GM12873 (cell line): ENCODE results near the gene HS3ST4.

Source experiments
- CTCF ChIP-seq: IDR thresholded peaks from 2 replicates; pipeline ENCODE4 v1.5.1; 2012; ENCODE audit warnings: low read depth, mild to moderate bottlenecking, moderate library complexity, low read length, control low read depth; ENCODE audit not compliant: insufficient read depth; ENCODE audit errors: missing control alignments

The HS3ST4 gene

GRCh38 chr16:25709213-25709612, 17.5 kb downstream of the HS3ST4 start:
- no peak for TF ChIP-seq CTCF

- TF ChIP-seq CTCF = no peak
Observed at GRCh38 chr16:25713785-25714570, 22.2 kb downstream of the HS3ST4 start.

- TF ChIP-seq CTCF = no peak
Observed at GRCh38 chr16:25716186-25716585, 24.4 kb downstream of the HS3ST4 start.

GRCh38 chr16:25721439-25721838, 29.7 kb downstream of the HS3ST4 start:
- no peak for TF ChIP-seq CTCF

GRCh38 chr16:25726430-25727098, 34.8 kb downstream of the HS3ST4 start:
- no peak for TF ChIP-seq CTCF

- TF ChIP-seq CTCF = no peak
Observed at GRCh38 chr16:25729188-25729915, 37.6 kb downstream of the HS3ST4 start.

GRCh38 chr16:25730396-25730795, 38.6 kb downstream of the HS3ST4 start:
- no peak for TF ChIP-seq CTCF
